ENCODE data around the gene HAUS3. TPM values are rescaled to one million over a fixed set of nuclear protein-coding genes. Genes with fewer than 3 reads are reported as not detected.

The HAUS3 gene
- total RNA-seq (2022; extraction: Qiagen RNA extraction), result 6.4 to 8.2 TPM (median 8.0 TPM) in 5 replicates

GRCh38 chr4:2241410-2242353 lies at the start of gene HAUS3, which contains the start of gene POLN:
Gene HAUS3 (minus strand): TSS chr4:2242121. CDS start chr4:2240946, 1,175 bp downstream.
Gene POLN (minus strand): TSS chr4:2242121. CDS start chr4:2229231, 12,890 bp downstream.

GRCh38 chr4:2261853-2262144 lies 19.9 kb upstream of the HAUS3 start, which contains the start of gene MXD4:
Gene MXD4 (minus strand): TSS chr4:2262109. CDS start chr4:2261980, 129 bp downstream.

Other genes with a start within 250 kb of the HAUS3 start
- gene NELFA, start 233.1 kb downstream of the HAUS3 start, total RNA-seq (2022; extraction: Qiagen RNA extraction), result 19.1 to 25.3 TPM (median 24.4 TPM) in 5 replicates
- 10.2 to 13.8 TPM (median 13.1 TPM) in 5 replicates for gene NAT8L, start 182.8 kb downstream of the HAUS3 start, total RNA-seq (2022; extraction: Qiagen RNA extraction)
- 0.44 to 0.80 TPM (median 0.57 TPM) in 5 replicates for gene POLN, start within 50 bp of the HAUS3 start, total RNA-seq (2022; extraction: Qiagen RNA extraction)
- 17.3 to 22.8 TPM (median 22.4 TPM) in 5 replicates for gene MXD4, start 20.0 kb upstream of the HAUS3 start, total RNA-seq (2022; extraction: Qiagen RNA extraction)
- gene ZFYVE28, start 176.5 kb upstream of the HAUS3 start, total RNA-seq (2022; extraction: Qiagen RNA extraction), result 1.8 to 2.7 TPM (median 2.6 TPM) in 5 replicates
- 0.05 to 0.16 TPM (median 0.08 TPM) in 3 of 5 replicates, not detected in the others for gene CFAP99, start 176.8 kb upstream of the HAUS3 start, total RNA-seq (2022; extraction: Qiagen RNA extraction)
- 59.0 to 95.3 TPM (median 60.5 TPM) in 5 replicates for gene RNF4, start 227.0 kb upstream of the HAUS3 start, total RNA-seq (2022; extraction: Qiagen RNA extraction)

Measured in A549 treated with AZD2906 at 1 μM for 4 hours (cell line).